Omental fat pad (tissue), 4 donors: ENCODE results near the gene CCS. TPM values are rescaled to one million over a fixed set of nuclear protein-coding genes. Genes with fewer than 3 reads are reported as not detected.

Experiments used
- ATAC-seq: fragments of 150-250 bp; one replicate; pipeline ENCODE4 v1.9.1; 2016; ENCODE audit warnings: mild to moderate bottlenecking, moderate library complexity; ENCODE audit not compliant: low FRiP score
- DNase-seq: peaks from one replicate; pipeline ENCODE4 v3.0.0-alpha.2; 2019; ENCODE audit warnings: low spot score
- total RNA-seq, 4 donors: library from RNA; depleted of rRNA; stranded (reverse); fragments of >200 nt; gene quantifications; one replicate each; pipeline ENCODE4 v1.1.0, GENCODE V29; 2016
- TF ChIP-seq, protein P1 (sequence below), 3 donors: fragments of 450-650 bp; IDR thresholded peaks; one replicate each; pipeline ENCODE4 v1.5.1; 2016 to 2017; ENCODE audit warnings: antibody characterized with exemption in 3 of 3, mild to moderate bottlenecking in 3 of 3, moderate library complexity in 2 of 3

The CCS gene
- total RNA-seq, 4 donors from 2014 or later: 19.0 to 42.4 (median 21.7) TPM

DNA sequence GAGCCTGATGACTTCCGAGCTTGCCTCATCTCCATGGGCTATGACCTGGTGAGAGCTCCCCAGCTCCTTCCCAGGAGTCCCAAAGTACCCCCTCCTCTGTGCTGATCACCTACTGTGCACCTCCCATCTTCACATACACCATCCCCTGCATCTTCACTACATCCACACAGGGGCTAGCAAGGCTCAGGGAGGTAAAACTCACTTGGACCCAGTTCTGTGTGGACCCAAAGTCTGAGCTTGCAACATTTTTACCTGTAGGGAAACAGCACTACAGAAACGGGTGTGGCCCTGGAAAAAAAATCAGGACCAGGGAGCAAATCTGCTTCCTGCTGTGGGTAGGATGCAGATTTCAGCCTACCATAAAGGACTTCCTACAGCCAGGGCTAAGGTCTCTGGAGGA is 30.7 kb upstream of the CCS start:
- ATAC-seq: no peak
- TF ChIP-seq, protein P1, sequence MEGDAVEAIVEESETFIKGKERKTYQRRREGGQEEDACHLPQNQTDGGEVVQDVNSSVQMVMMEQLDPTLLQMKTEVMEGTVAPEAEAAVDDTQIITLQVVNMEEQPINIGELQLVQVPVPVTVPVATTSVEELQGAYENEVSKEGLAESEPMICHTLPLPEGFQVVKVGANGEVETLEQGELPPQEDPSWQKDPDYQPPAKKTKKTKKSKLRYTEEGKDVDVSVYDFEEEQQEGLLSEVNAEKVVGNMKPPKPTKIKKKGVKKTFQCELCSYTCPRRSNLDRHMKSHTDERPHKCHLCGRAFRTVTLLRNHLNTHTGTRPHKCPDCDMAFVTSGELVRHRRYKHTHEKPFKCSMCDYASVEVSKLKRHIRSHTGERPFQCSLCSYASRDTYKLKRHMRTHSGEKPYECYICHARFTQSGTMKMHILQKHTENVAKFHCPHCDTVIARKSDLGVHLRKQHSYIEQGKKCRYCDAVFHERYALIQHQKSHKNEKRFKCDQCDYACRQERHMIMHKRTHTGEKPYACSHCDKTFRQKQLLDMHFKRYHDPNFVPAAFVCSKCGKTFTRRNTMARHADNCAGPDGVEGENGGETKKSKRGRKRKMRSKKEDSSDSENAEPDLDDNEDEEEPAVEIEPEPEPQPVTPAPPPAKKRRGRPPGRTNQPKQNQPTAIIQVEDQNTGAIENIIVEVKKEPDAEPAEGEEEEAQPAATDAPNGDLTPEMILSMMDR (IDR thresholded peaks at IDR 0.05): no peak
- no peak for DNase-seq

DNA sequence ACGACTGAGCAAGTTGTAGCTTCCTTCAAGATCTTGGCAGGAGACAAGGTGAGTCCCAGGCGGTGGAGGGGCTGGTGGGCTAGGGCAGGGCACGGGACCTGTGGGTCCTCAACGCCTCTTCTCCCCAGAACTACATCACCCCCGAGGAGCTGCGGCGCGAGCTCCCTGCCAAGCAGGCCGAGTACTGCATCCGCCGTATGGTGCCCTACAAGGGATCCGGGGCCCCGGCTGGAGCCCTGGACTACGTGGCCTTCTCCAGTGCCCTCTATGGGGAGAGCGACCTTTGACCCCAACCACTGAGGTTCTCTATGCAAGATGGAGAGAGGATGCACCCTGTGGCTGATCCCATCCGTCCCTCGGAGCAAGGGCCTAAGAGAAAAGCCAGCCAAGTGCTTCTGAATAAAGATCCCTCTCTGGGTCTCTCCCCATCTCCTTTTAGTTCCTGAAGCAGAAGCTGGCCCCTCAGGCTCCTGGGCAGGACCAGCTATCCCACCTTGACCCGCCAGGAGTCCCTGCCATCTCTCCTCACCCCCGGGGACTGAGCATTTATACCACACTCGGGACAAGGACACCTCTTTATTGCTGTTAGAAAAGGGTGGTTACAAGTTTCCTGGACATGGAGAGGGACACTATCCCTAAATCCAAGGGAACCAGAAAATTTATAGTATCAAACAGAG is 29.9 kb upstream of the CCS start:
- ATAC-seq (no peak), DNase-seq (no peak)
- TF ChIP-seq, protein P1 (IDR thresholded peaks at IDR 0.05): no peak

DNA sequence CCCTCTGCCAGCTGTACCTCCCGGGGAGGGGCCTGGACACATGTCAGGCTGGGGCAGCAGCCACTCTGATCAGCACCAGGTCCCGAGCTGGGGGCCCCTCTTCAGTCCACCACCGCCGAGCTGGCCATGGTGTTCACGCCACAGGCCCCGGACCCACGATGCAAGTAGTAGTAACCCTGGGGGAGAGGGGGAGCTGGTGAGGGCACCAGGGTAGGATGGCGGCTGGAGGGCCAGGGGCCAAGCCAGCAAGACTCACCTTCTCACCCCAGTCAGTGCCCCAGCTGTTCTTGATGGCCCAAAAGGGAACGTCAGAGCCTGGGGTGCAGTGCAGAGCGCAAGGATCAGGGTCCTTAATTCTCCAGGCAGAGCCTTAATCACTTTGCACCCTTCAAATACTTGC is 29.2 kb upstream of the CCS start:
- TF ChIP-seq, protein P1 (IDR thresholded peaks at IDR 0.05): no peak
- no peak for DNase-seq
- ATAC-seq: no peak

DNA sequence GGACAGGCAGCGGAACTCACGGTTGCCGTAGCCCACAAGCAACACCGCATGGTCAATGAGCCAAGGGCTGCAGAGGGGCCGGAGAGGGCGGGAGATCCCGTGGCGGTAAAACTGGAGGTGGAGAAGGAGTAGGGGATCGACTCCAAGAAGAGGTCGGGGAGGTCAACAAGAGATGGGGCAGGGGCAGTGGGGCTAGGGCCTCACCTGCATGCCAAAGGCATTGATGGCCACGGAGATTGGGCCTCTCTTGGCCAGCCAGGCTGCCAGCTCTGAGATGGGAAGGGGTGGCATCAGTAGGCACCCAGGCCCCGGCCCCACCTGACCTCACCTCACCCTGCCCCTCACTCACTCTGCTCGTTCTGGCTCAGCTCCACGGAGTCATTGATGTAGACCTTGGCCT is 28.4 kb upstream of the CCS start:
- ATAC-seq: no peak
- DNase-seq: no peak
- TF ChIP-seq, protein P1 (IDR thresholded peaks at IDR 0.05): no peak

DNA sequence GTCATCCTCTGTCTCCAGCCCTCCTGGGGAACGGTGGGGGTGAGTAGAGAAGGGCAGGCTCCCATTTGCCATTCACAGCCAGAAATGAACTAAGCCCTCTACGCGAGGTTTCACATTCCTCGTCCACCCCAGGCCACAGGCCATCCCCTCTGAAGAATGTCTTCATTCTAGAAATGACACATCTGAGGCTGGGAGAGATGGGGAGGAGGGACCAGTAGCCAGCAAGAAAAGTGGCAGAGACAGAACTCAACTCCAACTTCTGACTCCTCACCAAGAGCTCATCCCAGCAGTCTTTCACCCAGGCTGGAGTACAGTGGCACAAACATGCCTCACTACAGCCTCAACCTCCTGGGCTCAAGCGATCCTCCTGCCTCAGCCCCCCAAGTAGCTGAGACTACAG is 28.0 kb upstream of the CCS start:
- DNase-seq (no peak), ATAC-seq (no peak)
- TF ChIP-seq, protein P1 (IDR thresholded peaks at IDR 0.05): no peak

DNA sequence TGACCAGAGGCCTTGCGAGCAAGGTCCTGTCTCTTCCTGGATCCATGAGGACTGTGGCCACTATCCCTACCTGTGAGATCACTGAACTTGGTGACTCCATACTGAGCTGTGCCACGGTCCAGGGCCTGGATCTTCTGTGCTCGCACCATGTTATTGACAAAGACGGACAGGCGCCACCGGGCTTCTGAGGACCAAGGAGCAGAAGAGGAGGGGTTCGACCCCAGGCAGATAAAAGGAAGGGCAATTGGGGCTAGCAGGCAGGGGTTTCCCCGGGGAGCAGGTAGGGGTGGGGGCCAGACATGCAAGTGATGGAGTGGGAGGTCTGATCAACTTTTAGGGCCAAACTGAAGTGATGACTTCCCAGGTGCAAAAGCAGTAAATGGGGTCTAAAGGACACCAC is 26.8 kb upstream of the CCS start:
- TF ChIP-seq, protein P1 (IDR thresholded peaks at IDR 0.05): no peak
- ATAC-seq (no peak), DNase-seq (no peak)

DNA sequence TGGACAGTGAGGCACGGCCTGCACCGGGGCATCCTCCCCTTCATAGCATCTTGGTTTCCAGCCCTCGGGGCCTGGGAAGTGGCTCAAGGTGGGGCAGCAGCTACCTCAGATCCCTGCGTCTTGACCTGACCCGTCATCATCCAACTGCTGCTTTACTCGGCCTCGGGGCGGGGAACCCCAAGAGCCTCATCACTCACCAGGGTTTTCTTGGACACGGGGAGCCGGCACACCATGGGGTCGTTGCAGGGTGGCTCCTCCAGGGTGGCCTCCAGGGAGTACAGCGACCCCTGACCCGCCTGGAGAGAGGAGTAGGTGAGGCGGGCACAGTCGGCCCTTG is 25.2 kb upstream of the CCS start:
- TF ChIP-seq, protein P1 (IDR thresholded peaks at IDR 0.05): no peak
- ATAC-seq: no peak
- no peak for DNase-seq
